Measurements from ENCODE around the gene GPHB5. TPM values are rescaled to one million over a fixed set of nuclear protein-coding genes. Genes with fewer than 3 reads are reported as not detected.

Gene GPHB5
- total RNA-seq, 1 experiment from 2014 or later, result not detected

DNA sequence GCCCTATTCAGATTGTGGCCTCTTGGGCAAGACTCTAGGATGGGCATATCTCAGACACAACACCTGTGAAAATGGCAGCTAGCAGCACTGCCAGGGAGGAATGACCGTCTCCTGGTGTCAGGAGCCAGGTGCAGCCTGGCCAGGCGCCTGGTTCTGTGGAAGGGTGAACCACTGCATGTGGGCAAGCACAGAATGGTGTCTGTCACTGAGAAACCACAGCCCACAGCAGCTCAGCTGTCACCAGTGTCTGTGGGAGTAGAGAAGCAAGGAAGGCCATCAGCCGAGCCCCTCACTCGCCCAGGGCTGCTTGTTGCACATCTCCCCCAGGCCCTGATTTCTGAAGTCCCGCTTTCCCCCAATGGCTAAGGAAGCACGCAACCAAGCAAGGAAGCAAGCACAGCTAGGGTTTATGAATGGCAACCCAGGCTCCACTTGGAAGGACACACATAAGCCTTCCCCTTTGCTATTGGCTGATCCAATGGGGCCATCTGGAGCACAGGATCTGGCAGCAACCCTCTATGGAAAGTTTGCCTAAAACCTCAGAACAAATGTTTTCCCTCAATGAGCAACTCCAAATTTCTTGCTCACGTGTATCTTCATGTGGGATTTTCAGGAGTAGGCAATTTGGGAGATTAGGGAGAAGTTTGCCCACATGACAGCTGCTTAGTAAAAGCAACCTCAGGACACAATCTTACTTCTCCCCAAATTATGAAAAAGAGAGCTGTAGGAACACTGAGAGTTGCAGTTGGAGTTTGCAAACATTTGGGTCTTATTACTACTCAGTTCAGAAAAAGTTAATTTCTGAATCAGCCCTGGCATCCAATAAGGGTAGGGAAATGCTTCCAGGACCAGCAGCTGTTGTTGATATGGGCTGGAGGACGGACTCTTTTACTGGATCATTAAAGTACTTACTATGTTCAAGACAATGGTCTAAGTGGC, 44.7 kb downstream of the GPHB5 start:
- ChIA-PET POLR2A (ENCODE audit: unreplicated experiment) (no interaction called here), CTCF (no interaction called here)
- Histone ChIP-seq H3K27ac (no peak overlapping the region), H3K27me3 (ENCODE audit: insufficient read depth, low read depth) (peaks cover 8% of the 10 kb centered on the region; the same call in 1 of the 2 replicates), H3K4me1 (replicated peaks; ENCODE audit: insufficient read depth) (no peaks in the 10 kb centered on the region), H3F3A (ENCODE audit: insufficient read depth, low read depth) (no peaks in the 10 kb centered on the region), H3K36me3 (ENCODE audit: low read depth) (no peaks in the 10 kb centered on the region), H4K20me1 (ENCODE audit: insufficient read depth) (no peaks in the 10 kb centered on the region), H3K4me3 (no peak overlapping the region), H3K9me2 (ENCODE audit: insufficient read depth) (no peaks in the 10 kb centered on the region; the same call in 1 of the 2 replicates), H2AFZ (no peak overlapping the region), H3K4me2 (no peak overlapping the region), H3K79me2 (ENCODE audit: low read depth) (no peaks in the 10 kb centered on the region), H3K9me3 (ENCODE audit: insufficient read depth, low read depth) (no peaks in the 10 kb centered on the region)
- no peak for DNase-seq
- TF ChIP-seq, protein P1, sequence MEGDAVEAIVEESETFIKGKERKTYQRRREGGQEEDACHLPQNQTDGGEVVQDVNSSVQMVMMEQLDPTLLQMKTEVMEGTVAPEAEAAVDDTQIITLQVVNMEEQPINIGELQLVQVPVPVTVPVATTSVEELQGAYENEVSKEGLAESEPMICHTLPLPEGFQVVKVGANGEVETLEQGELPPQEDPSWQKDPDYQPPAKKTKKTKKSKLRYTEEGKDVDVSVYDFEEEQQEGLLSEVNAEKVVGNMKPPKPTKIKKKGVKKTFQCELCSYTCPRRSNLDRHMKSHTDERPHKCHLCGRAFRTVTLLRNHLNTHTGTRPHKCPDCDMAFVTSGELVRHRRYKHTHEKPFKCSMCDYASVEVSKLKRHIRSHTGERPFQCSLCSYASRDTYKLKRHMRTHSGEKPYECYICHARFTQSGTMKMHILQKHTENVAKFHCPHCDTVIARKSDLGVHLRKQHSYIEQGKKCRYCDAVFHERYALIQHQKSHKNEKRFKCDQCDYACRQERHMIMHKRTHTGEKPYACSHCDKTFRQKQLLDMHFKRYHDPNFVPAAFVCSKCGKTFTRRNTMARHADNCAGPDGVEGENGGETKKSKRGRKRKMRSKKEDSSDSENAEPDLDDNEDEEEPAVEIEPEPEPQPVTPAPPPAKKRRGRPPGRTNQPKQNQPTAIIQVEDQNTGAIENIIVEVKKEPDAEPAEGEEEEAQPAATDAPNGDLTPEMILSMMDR (conservative IDR thresholded peaks at IDR 0.05), result no peak
- no peak for TF ChIP-seq EZH2 (IDR thresholded peaks at IDR 0.05; ENCODE audit: low read depth)
- intact Hi-C loops (cut with micrococcal nuclease; ENCODE audit: unreplicated experiment), result no loop called here
- no TSS peak for BruUV-seq (replicated peaks)

DNA sequence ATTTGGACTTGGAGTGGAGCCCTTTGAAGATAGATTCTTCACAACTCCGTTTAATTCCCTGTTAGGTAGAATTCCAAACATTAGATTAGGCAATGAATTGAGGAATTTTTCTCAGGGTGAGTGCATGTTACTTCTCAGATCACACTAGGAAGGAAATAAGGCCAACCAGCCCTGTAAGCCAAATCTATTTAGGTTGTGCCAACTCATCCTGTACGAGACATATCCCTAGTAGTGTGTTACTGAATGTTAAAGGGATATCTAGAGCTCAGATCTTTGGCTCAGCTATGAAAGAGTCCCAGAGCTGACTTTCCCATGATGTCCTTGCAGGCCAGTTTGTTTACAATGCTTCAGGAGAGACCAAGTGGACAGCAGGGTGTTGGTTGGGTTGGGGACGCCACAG, 45.6 kb downstream of the GPHB5 start:
- TF ChIP-seq EZH2 (IDR thresholded peaks at IDR 0.05; ENCODE audit: low read depth), result no peak
- TF ChIP-seq, protein P1 (conservative IDR thresholded peaks at IDR 0.05), result no peak
- no peak overlapping the region for H3K27ac ChIP-seq
- no peaks in the 10 kb centered on the region for H3K9me3 ChIP-seq (ENCODE audit: insufficient read depth, low read depth)
- intact Hi-C loops (cut with micrococcal nuclease; ENCODE audit: unreplicated experiment), result no loop called here
- H3F3A ChIP-seq (ENCODE audit: insufficient read depth, low read depth), result no peaks in the 10 kb centered on the region
- no peak overlapping the region for H3K4me3 ChIP-seq
- BruUV-seq (replicated peaks), result no TSS peak
- ChIA-PET POLR2A (ENCODE audit: unreplicated experiment) (no interaction called here), CTCF (no interaction called here)
- no peaks in the 10 kb centered on the region; the same call in 1 of the 2 replicates for H3K9me2 ChIP-seq (ENCODE audit: insufficient read depth)
- peaks cover 11% of the 10 kb centered on the region; the same call in 1 of the 2 replicates for H3K27me3 ChIP-seq (ENCODE audit: insufficient read depth, low read depth)
- H3K36me3 ChIP-seq (ENCODE audit: low read depth), result no peaks in the 10 kb centered on the region
- H2AFZ ChIP-seq, result no peak overlapping the region
- no peaks in the 10 kb centered on the region for H3K79me2 ChIP-seq (ENCODE audit: low read depth)
- H3K4me1 ChIP-seq (replicated peaks; ENCODE audit: insufficient read depth), result no peaks in the 10 kb centered on the region
- no peaks in the 10 kb centered on the region for H4K20me1 ChIP-seq (ENCODE audit: insufficient read depth)
- no peak for DNase-seq
- no peak overlapping the region for H3K4me2 ChIP-seq

DNA sequence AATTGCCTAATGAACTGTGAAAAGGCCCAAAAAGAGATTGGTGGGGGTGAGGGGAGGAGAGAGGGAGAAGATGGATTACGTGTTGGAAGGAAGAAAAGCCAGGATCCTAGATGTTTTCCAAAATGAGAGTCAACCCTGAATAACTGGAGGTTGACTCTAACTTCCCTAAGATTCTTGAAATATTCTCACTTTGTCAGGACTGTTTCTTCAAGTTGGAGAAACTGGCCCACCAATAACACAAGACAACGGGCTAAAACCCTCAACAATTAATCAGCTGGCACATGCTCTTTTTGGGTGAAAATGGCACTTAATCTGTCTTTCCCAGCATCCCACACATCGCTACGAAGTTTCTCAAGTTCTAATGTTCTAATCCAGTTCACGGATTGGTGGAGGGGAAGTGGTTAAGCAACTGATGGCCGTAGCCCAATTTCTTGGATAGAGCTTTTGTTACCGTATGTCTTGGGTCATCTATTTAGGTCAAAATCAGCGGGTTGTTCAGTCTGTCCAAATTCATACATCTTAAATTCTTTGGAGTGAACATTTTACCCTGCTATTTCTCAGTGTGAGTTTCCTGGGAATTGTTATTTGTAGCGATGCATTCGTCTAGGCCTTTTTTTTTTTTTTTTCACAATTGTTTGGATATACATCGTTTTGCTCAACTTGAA, 49.0 kb downstream of the GPHB5 start:
- Histone ChIP-seq H3K79me2 (ENCODE audit: low read depth) (no peaks in the 10 kb centered on the region), H4K20me1 (ENCODE audit: insufficient read depth) (no peaks in the 10 kb centered on the region), H3K36me3 (ENCODE audit: low read depth) (no peaks in the 10 kb centered on the region), H3K4me3 (no peak overlapping the region), H3K4me1 (replicated peaks; ENCODE audit: insufficient read depth) (no peaks in the 10 kb centered on the region), H3K27ac (no peak overlapping the region), H2AFZ (no peak overlapping the region; the same call in 1 of the 2 replicates), H3K9me2 (ENCODE audit: insufficient read depth) (no peaks in the 10 kb centered on the region; the same call in 1 of the 2 replicates), H3K27me3 (ENCODE audit: insufficient read depth, low read depth) (peaks cover 11% of the 10 kb centered on the region; the same call in 1 of the 2 replicates), H3K9me3 (ENCODE audit: insufficient read depth, low read depth) (no peaks in the 10 kb centered on the region), H3F3A (ENCODE audit: insufficient read depth, low read depth) (no peaks in the 10 kb centered on the region), H3K4me2 (no peak overlapping the region)
- TF ChIP-seq, protein P1 (conservative IDR thresholded peaks at IDR 0.05), result no peak
- TF ChIP-seq EZH2 (IDR thresholded peaks at IDR 0.05; ENCODE audit: low read depth), result no peak
- no peak for DNase-seq
- POLR2A ChIA-PET (ENCODE audit: unreplicated experiment), result no interaction called here
- CTCF ChIA-PET, result no interaction called here
- no TSS peak for BruUV-seq (replicated peaks)
- intact Hi-C loops (cut with micrococcal nuclease; ENCODE audit: unreplicated experiment), result no loop called here
